ENCODE data around the gene CRYBG2. TPM values are rescaled to one million over a fixed set of nuclear protein-coding genes. Genes with fewer than 3 reads are reported as not detected.
A peak's percentile ranks its signal among the peaks of the same experiment; 100 is the strongest.

Gene CRYBG2
- total and polyA plus RNA-seq, 2 of the 13 experiments (the other 11 are each of a cell fraction or from before 2014, with no cell fraction given) = 1.3 to 2.9 TPM

- TF ChIP-seq NR2F1 (CRISPR knock-in tag; IDR thresholded peaks at IDR 0.05) (peak; percentile 70 to 94), SNAPC4 (CRISPR knock-in tag; IDR thresholded peaks at IDR 0.05) (no peak), ZNF234 (CRISPR knock-in tag; conservative IDR thresholded peaks at IDR 0.05) (no peak), GATAD2A (CRISPR knock-in tag; IDR thresholded peaks at IDR 0.05) (peak; percentile 58), KLF16 (CRISPR knock-in tag; IDR thresholded peaks at IDR 0.05) (no peak), ZNF460 (CRISPR knock-in tag; IDR thresholded peaks at IDR 0.05; ENCODE audit: borderline replicate concordance) (no peak), XRCC5 (optimal IDR thresholded peaks at IDR 0.05; ENCODE audit: low read length) (no peak), SRF (IDR thresholded peaks at IDR 0.05; ENCODE audit: low read depth, low read length) (no peak), ZNF431 (CRISPR knock-in tag; IDR thresholded peaks at IDR 0.05; ENCODE audit: borderline replicate concordance, low read depth) (0 out of 2 replicates have a peak, but pooled peaks have one; percentile 1), ISL2 (CRISPR knock-in tag; IDR thresholded peaks at IDR 0.05) (peak; percentile 46; the same call in 1 of the 2 replicates), ZNF816 (CRISPR knock-in tag; IDR thresholded peaks at IDR 0.05; ENCODE audit: borderline replicate concordance) (0 out of 2 replicates have a peak, but pooled peaks have one; percentile 17), ZBTB33 (CRISPR knock-in tag; IDR thresholded peaks at IDR 0.05) (0 out of 2 replicates have a peak, but pooled peaks have one; percentile 31), TAF1 (CRISPR knock-in tag; IDR thresholded peaks at IDR 0.05) (0 out of 2 replicates have a peak, but pooled peaks have one; percentile 30), SP1 (IDR thresholded peaks at IDR 0.05) (no peak), SP1 (CRISPR knock-in tag; IDR thresholded peaks at IDR 0.05) (no peak), ZNF570 (CRISPR knock-in tag; IDR thresholded peaks at IDR 0.05; ENCODE audit: borderline replicate concordance) (no peak), FOXO1 (CRISPR knock-in tag; IDR thresholded peaks at IDR 0.05) (peak; percentile 18; the same call in 1 of the 2 replicates), SUZ12 (IDR thresholded peaks at IDR 0.05; ENCODE audit: low read depth, low read length) (no peak), ZNF781 (CRISPR knock-in tag; IDR thresholded peaks at IDR 0.05; ENCODE audit: borderline replicate concordance, not compliant biosample characterization) (no peak)
- TF ChIP-seq, protein P1, sequence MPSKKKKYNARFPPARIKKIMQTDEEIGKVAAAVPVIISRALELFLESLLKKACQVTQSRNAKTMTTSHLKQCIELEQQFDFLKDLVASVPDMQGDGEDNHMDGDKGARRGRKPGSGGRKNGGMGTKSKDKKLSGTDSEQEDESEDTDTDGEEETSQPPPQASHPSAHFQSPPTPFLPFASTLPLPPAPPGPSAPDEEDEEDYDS (CRISPR knock-in tag; IDR thresholded peaks at IDR 0.05) = peak; percentile 74; the same call in 1 of the 2 replicates
- TF ChIP-seq, protein P2, sequence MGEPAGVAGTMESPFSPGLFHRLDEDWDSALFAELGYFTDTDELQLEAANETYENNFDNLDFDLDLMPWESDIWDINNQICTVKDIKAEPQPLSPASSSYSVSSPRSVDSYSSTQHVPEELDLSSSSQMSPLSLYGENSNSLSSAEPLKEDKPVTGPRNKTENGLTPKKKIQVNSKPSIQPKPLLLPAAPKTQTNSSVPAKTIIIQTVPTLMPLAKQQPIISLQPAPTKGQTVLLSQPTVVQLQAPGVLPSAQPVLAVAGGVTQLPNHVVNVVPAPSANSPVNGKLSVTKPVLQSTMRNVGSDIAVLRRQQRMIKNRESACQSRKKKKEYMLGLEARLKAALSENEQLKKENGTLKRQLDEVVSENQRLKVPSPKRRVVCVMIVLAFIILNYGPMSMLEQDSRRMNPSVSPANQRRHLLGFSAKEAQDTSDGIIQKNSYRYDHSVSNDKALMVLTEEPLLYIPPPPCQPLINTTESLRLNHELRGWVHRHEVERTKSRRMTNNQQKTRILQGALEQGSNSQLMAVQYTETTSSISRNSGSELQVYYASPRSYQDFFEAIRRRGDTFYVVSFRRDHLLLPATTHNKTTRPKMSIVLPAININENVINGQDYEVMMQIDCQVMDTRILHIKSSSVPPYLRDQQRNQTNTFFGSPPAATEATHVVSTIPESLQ (CRISPR knock-in tag; conservative IDR thresholded peaks at IDR 0.05) = no peak
These were observed 2.2 kb downstream of the CRYBG2 start (continued) for GRCh38 chr1:26351590-26352337.
